Heart left ventricle (tissue), 16 donors: ENCODE results near the gene RBM7. TPM values are rescaled to one million over a fixed set of nuclear protein-coding genes. Genes with fewer than 3 reads are reported as not detected.

Experiments
- ATAC-seq, 4 donors: fragments of 200-7000 bp; cut with Tn5 transposase; one replicate each; pipeline ENCODE4 v1.9.1; 2020 to 2022; ENCODE audit warnings: moderate library complexity in 4 of 4, mild to moderate bottlenecking in 3 of 4, moderate number of reproducible peaks in 1 of 4
- DNase-seq, 5 donors: peaks; one replicate each; pipeline ENCODE4 v3.0.0-alpha.2; 2020
- H3K27ac ChIP-seq, 12 donors: fragments of 200-600 bp; sonication (generic) in 4 of 12; one replicate each; pipeline versions ENCODE4 v1.5.0 to v1.8.0; 2016 to 2022; ENCODE audit warnings: mild to moderate bottlenecking in 2 of 12
- H3K27me3 ChIP-seq, 9 donors: fragments of 200-600 bp; sonication (generic) in 2 of 9; one replicate each; pipeline versions ENCODE4 v1.5.1 to v1.8.0; 2016 to 2022; ENCODE audit warnings: mild to moderate bottlenecking in 3 of 9
- H3K36me3 ChIP-seq, 9 donors: fragments of 200-600 bp; sonication (generic) in 2 of 9; one replicate each; pipeline versions ENCODE4 v1.5.0 to v1.8.0; 2018 to 2022; ENCODE audit warnings: mild to moderate bottlenecking in 2 of 9
- H3K4me1 ChIP-seq, 12 donors: fragments of 200-600 bp; sonication (generic) in 4 of 12; one replicate each; pipeline versions ENCODE4 v1.5.0 to v1.8.0; 2016 to 2022; ENCODE audit warnings: mild to moderate bottlenecking in 3 of 12
- H3K4me3 ChIP-seq, 12 donors: fragments of 200-600 bp; sonication (generic) in 4 of 12; one replicate each; pipeline versions ENCODE4 v1.5.0 to v1.8.0; 2017 to 2022; ENCODE audit warnings: mild to moderate bottlenecking in 9 of 12, moderate library complexity in 4 of 12
- H3K9me3 ChIP-seq, 12 donors: fragments of 200-600 bp; sonication (generic) in 4 of 12; one replicate each; pipeline versions ENCODE4 v1.5.0 to v1.8.0; 2016 to 2022; ENCODE audit warnings: mild to moderate bottlenecking in 1 of 12
- CTCF ChIP-seq, 12 donors: fragments of 200-600 bp; sonication (generic) in 4 of 12; IDR thresholded peaks; one replicate each; pipeline versions ENCODE4 v1.5.0 to v1.8.0; 2018 to 2022; ENCODE audit warnings: antibody characterized with exemption in 12 of 12, mild to moderate bottlenecking in 5 of 12
- POLR2A ChIP-seq, 2 donors: fragments of 450-650 bp; IDR thresholded peaks; one replicate each; pipeline ENCODE4 v1.6.1; 2017; ENCODE audit warnings: antibody characterized with exemption in 2 of 2, mild to moderate bottlenecking in 2 of 2, moderate library complexity in 2 of 2
- WGBS, 4 donors: extraction: QIAGEN DNeasy Blood & Tissue Kit in 2 of 4; methylation state at CpG; one replicate each; pipeline versions ENCODE4 v1.1.5 to v1.1.7; 2013 to 2018; 5-methylcytosine and 5-hydroxymethylcytosine counted together
- intact Hi-C, 10 donors: fragments of 100-400 bp; cut with DNase I; formaldehyde crosslinking; loops; one replicate each; pipeline versions ENCODE4 v1.11.1 to v1.14.2; 2022
- polyA plus RNA-seq, 2 donors: library from polyadenylated mRNA; stranded (reverse); fragments of 200-250 nt; gene quantifications; one replicate each; pipeline ENCODE4 v1.2.3, GENCODE V29; 2013
- total RNA-seq, 9 donors: library from RNA; depleted of rRNA in 2 of 9; stranded (reverse); fragments of >200 nt in 2 of 9; fragmentation: NEBNext Ultra II Directional in 3 of 9; extraction: Animal tissue kit (Norgen Biotek cat#: 25700) in 3 of 9; gene quantifications; one replicate each; pipeline versions ENCODE4 v1.1.0 to v1.2.4, GENCODE V29; 2016 to 2023
- donor health status: ischemic (EF 13 %, LVEDD 7.1; RV severe dilation, severe dysfunction).
- donor health status: healthy with polysubstance abuse.
- donor health status: DM: no; HTN: yes; CAD: no.
- donor health status: DM: no; HTN: no; CAD: no.
- donor health status: ischemic (EF 25% LVEDD 6.9; RV normal size, moderate dysfunction).
- donor health status: ischemic (EF 25% LVEDD 5.7; RV mildly dilated, moderate dysfunction).
- donor health status: healthy.
- donor health status: DM: yes; HTN: yes; CAD: no.
- donor health status: ischemic (EF 35%, LVEDD 5.7; RV mildly dilated, moderate dysfunction).
- donor health status: nonischemic (EF 11% LVEDD 7.7; RV severe dilation, severe dysfunction).
- donor health status: DM: yes; HTN: yes; CAD: no.
- donor health status: PGD.
- donor health status: ischemic (EF 29% LVEDD 5.4; RV normal size, mild dysfunction).
- donor health status: nonischemic (EF 23%, LVEDD 6.1; RV moderate dilation, normal function).

The RBM7 gene
- total and polyA plus RNA-seq, 11 donors, result 2.7 to 28.7 (median 20.5) TPM

GRCh38 chr11:114447892-114448291 lies 47.4 kb downstream of the RBM7 start:
- no peak for ATAC-seq
- 59 to 74% (median 64%) methylated on average over 3 of the region's 3 CpGs for WGBS, 4 donors
- no peaks in the 10 kb centered on the region for H3K9me3 ChIP-seq
- peak overlapping the region in 1 of 12 donors; percentile 21 for H3K27ac ChIP-seq
- no peak for DNase-seq
- H3K27me3 ChIP-seq, result no peaks in the 10 kb centered on the region
- H3K4me3 ChIP-seq, result no peak overlapping the region
- intact Hi-C loops, result loop anchor here in 1 of 10 donors (10.0 kb wide), 1 partner anchor 103 kb away; no protein-coding TSS in a partner anchor
- no peak for TF ChIP-seq POLR2A (IDR thresholded peaks at IDR 0.05)
- TF ChIP-seq CTCF (IDR thresholded peaks at IDR 0.05), result no peak
- peaks cover 0 to 84% (median 70%) of the 10 kb centered on the region in 9 donors for H3K36me3 ChIP-seq
- H3K4me1 ChIP-seq, result peaks cover 0 to 46% (median 10%) of the 10 kb centered on the region in 12 donors

GRCh38 chr11:114448749-114449482 lies 48.5 kb downstream of the RBM7 start:
- no peak for DNase-seq
- H3K27ac ChIP-seq, result peak overlapping the region in 3 of 12 donors; percentile 15 to 27 (median 21)
- H3K4me1 ChIP-seq, result peaks cover 0 to 41% (median 10%) of the 10 kb centered on the region in 12 donors
- no peaks in the 10 kb centered on the region for H3K9me3 ChIP-seq
- H3K27me3 ChIP-seq, result no peaks in the 10 kb centered on the region
- 66 to 78% (median 76%) methylated on average over 2 of the region's 2 CpGs for WGBS, 4 donors
- no peak for ATAC-seq
- peaks cover 0 to 89% (median 80%) of the 10 kb centered on the region in 9 donors for H3K36me3 ChIP-seq
- intact Hi-C loops, result loop anchor here in 1 of 10 donors (10.0 kb wide), 1 partner anchor 104 kb away; no protein-coding TSS in a partner anchor
- H3K4me3 ChIP-seq, result no peak overlapping the region
- no peak for TF ChIP-seq CTCF (IDR thresholded peaks at IDR 0.05)
- no peak for TF ChIP-seq POLR2A (IDR thresholded peaks at IDR 0.05)

- H3K36me3 ChIP-seq, result peaks cover 0 to 86% (median 74%) of the 10 kb centered on the region in 9 donors
- TF ChIP-seq POLR2A (IDR thresholded peaks at IDR 0.05) (no peak), CTCF (IDR thresholded peaks at IDR 0.05) (no peak)
- intact Hi-C loops, result loop anchor here in 1 of 10 donors (10.0 kb wide), 1 partner anchor 105 kb away; no protein-coding TSS in a partner anchor
- H3K4me3 ChIP-seq, result no peak overlapping the region
- DNase-seq, result no peak
- no peaks in the 10 kb centered on the region for H3K9me3 ChIP-seq
- 71 to 87% (median 74%) methylated on average over 6 of the region's 6 CpGs for WGBS, 4 donors
- no peaks in the 10 kb centered on the region for H3K27me3 ChIP-seq
- H3K4me1 ChIP-seq, result peaks cover 0 to 41% (median 8%) of the 10 kb centered on the region in 12 donors
- no peak for ATAC-seq
- no peak overlapping the region for H3K27ac ChIP-seq
These were observed 49.4 kb downstream of the RBM7 start for GRCh38 chr11:114449845-114450244.

GRCh38 chr11:114452399-114452798 lies 51.9 kb downstream of the RBM7 start:
- Histone ChIP-seq H3K27ac (no peak overlapping the region), H3K4me1 (peaks cover 0 to 28% (median 8%) of the 10 kb centered on the region in 12 donors), H3K36me3 (peaks cover 0 to 78% (median 56%) of the 10 kb centered on the region in 9 donors), H3K9me3 (no peaks in the 10 kb centered on the region), H3K27me3 (no peaks in the 10 kb centered on the region), H3K4me3 (no peak overlapping the region)
- DNase-seq, result no peak
- no peak for ATAC-seq
- WGBS, 4 donors, result 94 to 96% (median 95%) methylated on average over 3 of the region's 3 CpGs
- intact Hi-C loops, result no loop called here
- TF ChIP-seq POLR2A (IDR thresholded peaks at IDR 0.05) (no peak), CTCF (IDR thresholded peaks at IDR 0.05) (no peak)
